Activated CD4-positive, alpha-beta memory T cell treated with anti-CD3 and anti-CD28 coated beads, Interleukin-2, amount 10 ng/mL, durations not matched to agents 7 days and 5 days (primary cell): ENCODE data around the gene PAPSS2. TPM values are rescaled to one million over a fixed set of nuclear protein-coding genes. Genes with fewer than 3 reads are reported as not detected.
"Not testable (repeated sequence)": the region's sequence is repeated elsewhere in the genome, so short reads cannot be mapped to it uniquely, and the experiment has no call there.

ENCODE experiments used
- CTCF ChIA-PET: fragments of 350-600 bp; sonication (Branson Sonifier 250); formaldehyde crosslinking; loops from one replicate; lab custom pipeline; 2021; ENCODE audit warnings: antibody characterized with exemption, inconsistent platforms; lab: Charles Lee
- POLR2A ChIA-PET: fragments of 350-600 bp; sonication (Branson Sonifier 250); formaldehyde crosslinking; loops from one replicate; lab custom pipeline; 2021; ENCODE audit warnings: antibody characterized with exemption; lab: Charles Lee
- DNase-seq: peaks from one replicate; pipeline ENCODE4 v3.0.0-alpha.2; 2020
- H3K27ac Mint-ChIP-seq: one replicate; pipeline ENCODE4 v1.8.0; 2021; ENCODE audit warnings: mild to moderate bottlenecking, mixed read lengths
- H3K27me3 Mint-ChIP-seq: one replicate; pipeline ENCODE4 v1.8.0; 2021; ENCODE audit warnings: mixed read lengths
- H3K36me3 Mint-ChIP-seq: one replicate; pipeline ENCODE4 v1.8.0; 2021; ENCODE audit warnings: low read depth, mixed read lengths
- H3K4me1 Mint-ChIP-seq: one replicate; pipeline ENCODE4 v1.8.0; 2021; ENCODE audit warnings: mixed read lengths
- H3K4me3 Mint-ChIP-seq: one replicate; pipeline ENCODE4 v1.8.0; 2021; ENCODE audit warnings: mild to moderate bottlenecking, mixed read lengths
- H3K9me3 Mint-ChIP-seq: one replicate; pipeline ENCODE4 v1.8.0; 2021; ENCODE audit warnings: mixed read lengths
- total RNA-seq, 2 experiments: library from RNA; stranded (reverse); gene quantifications; one replicate each; pipeline ENCODE4 v1.2.3, GENCODE V29; 2021

PAPSS2 gene
- total RNA-seq, 2 experiments from 2014 or later, result 0.13 TPM; not detected in 1

- H3K27ac Mint-ChIP-seq, result no peak overlapping the region
- H3K4me3 Mint-ChIP-seq, result no peak overlapping the region
- no peaks in the 10 kb centered on the region for H3K36me3 Mint-ChIP-seq
- no peaks in the 10 kb centered on the region for H3K9me3 Mint-ChIP-seq
- H3K27me3 Mint-ChIP-seq, result peaks cover 7% of the 10 kb centered on the region
- H3K4me1 Mint-ChIP-seq, result peaks cover 6% of the 10 kb centered on the region
- no peak for DNase-seq
- POLR2A ChIA-PET, result no interaction called here
- CTCF ChIA-PET, result interaction anchor here (1.0 kb wide), 1 partner anchor 688 kb away, joined by 5 read pairs; no protein-coding TSS in a partner anchor
Observed at GRCh38 chr10:87626422-87626892, 33.2 kb upstream of the PAPSS2 start.

DNA sequence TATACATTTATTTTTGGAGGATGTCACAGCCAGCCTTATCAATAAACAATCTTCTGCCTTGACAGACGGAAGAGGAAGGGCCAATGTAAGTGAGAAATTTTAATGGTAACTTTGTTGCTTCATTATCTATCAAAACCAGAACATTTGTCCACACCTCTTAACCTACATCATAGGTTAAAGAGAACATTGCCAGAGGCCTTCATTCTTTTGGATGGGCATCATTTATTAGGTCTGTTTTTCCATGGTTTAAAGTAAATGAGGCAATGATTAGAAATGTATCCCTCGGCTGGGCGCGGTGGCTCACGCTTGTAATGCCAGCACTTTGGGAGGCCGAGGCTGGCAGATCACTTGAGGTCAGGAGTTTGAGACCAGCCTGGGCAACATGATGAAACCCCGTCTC lies 29.5 kb upstream of the PAPSS2 start:
- Mint-ChIP-seq H3K4me1 (no peaks in the 10 kb centered on the region), H3K36me3 (peaks cover 3% of the 10 kb centered on the region), H3K9me3 (peaks cover 10% of the 10 kb centered on the region), H3K27ac (no peak overlapping the region), H3K4me3 (no peak overlapping the region), H3K27me3 (no peaks in the 10 kb centered on the region)
- ChIA-PET POLR2A (no interaction called here), CTCF (no interaction called here)
- DNase-seq, result no peak

GRCh38 chr10:87632454-87632853 lies 27.2 kb upstream of the PAPSS2 start:
- CTCF ChIA-PET, result no interaction called here
- no peak overlapping the region for H3K4me3 Mint-ChIP-seq

GRCh38 chr10:87634311-87634710 lies 25.4 kb upstream of the PAPSS2 start:
- Mint-ChIP-seq H3K4me3 (no peak overlapping the region), H3K4me1 (peaks cover 15% of the 10 kb centered on the region), H3K27me3 (no peaks in the 10 kb centered on the region), H3K36me3 (peaks cover 3% of the 10 kb centered on the region), H3K27ac (no peak overlapping the region), H3K9me3 (peaks cover 10% of the 10 kb centered on the region)
- CTCF ChIA-PET, result no interaction called here
- POLR2A ChIA-PET, result no interaction called here
- no peak for DNase-seq

More at GRCh38 chr10:87632454-87632853, 27.2 kb upstream of the PAPSS2 start:
- POLR2A ChIA-PET, result no interaction called here
- no peak for DNase-seq
- H3K4me1 Mint-ChIP-seq, result peaks cover 15% of the 10 kb centered on the region
- peaks cover 10% of the 10 kb centered on the region for H3K9me3 Mint-ChIP-seq
- peaks cover 3% of the 10 kb centered on the region for H3K36me3 Mint-ChIP-seq
- no peak overlapping the region for H3K27ac Mint-ChIP-seq
- H3K27me3 Mint-ChIP-seq, result no peaks in the 10 kb centered on the region

DNA sequence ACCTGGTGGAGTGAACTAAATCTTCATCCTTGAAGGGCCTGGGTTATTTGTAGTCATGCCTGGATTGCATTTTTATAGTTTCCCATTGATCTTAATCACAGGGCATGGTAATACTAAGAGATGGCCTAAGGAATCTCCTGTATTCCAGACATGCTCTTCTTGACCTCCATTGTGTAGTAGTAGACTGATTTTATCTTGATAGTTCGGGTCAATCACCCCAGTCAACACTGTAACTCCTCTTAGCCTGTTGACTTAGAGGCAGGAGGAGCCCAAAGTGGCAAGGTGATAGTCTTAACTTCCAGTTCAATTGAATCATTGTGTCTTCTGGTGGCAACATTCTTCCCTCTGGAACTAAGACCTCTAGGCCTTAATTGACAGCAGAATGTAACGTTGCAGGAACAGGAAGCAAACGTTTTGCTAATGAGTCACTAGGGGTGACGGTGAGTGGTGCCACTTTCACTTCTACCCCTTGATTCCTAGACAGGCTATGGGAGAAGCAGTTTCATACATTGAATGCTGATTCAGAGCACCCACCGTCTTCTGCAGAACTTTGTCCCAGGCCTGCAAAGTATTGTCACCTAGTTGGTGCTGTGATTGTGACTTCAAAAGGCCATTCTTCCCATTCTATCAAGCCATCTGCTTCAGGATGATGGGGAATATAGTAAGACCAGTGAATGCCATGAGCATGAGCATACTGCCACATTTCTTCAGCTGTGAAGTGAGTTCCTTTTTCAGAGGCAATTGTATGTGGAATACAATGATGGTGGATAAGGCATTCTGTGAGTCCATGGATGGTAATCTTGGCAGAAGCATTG lies 24.0 kb upstream of the PAPSS2 start:
- ChIA-PET CTCF (interaction anchor here (0.6 kb wide), 1 partner anchor 127 kb away, joined by 8 read pairs; no protein-coding TSS in a partner anchor), POLR2A (no interaction called here)
- Mint-ChIP-seq H3K36me3 (peaks cover 3% of the 10 kb centered on the region), H3K4me1 (peaks cover 15% of the 10 kb centered on the region), H3K27me3 (no peaks in the 10 kb centered on the region), H3K27ac (no peak overlapping the region), H3K9me3 (peaks cover 10% of the 10 kb centered on the region), H3K4me3 (no peak overlapping the region)
- peak; percentile 50 for DNase-seq

- Mint-ChIP-seq H3K36me3 (peaks cover 3% of the 10 kb centered on the region), H3K4me1 (peaks cover 15% of the 10 kb centered on the region), H3K9me3 (peaks cover 10% of the 10 kb centered on the region), H3K4me3 (no peak overlapping the region), H3K27ac (no peak overlapping the region), H3K27me3 (no peaks in the 10 kb centered on the region)
- DNase-seq, result no peak
- POLR2A ChIA-PET, result no interaction called here
- CTCF ChIA-PET, result no interaction called here
Observed at GRCh38 chr10:87636313-87636915, 23.3 kb upstream of the PAPSS2 start.

- CTCF ChIA-PET, result no interaction called here
- Mint-ChIP-seq H3K27me3 (no peaks in the 10 kb centered on the region), H3K9me3 (peaks cover 5% of the 10 kb centered on the region), H3K4me1 (peaks cover 15% of the 10 kb centered on the region), H3K27ac (no peak overlapping the region), H3K4me3 (no peak overlapping the region), H3K36me3 (peaks cover 3% of the 10 kb centered on the region)
- no peak for DNase-seq
- POLR2A ChIA-PET, result no interaction called here
Observed at GRCh38 chr10:87639493-87639892, 20.2 kb upstream of the PAPSS2 start.

DNA sequence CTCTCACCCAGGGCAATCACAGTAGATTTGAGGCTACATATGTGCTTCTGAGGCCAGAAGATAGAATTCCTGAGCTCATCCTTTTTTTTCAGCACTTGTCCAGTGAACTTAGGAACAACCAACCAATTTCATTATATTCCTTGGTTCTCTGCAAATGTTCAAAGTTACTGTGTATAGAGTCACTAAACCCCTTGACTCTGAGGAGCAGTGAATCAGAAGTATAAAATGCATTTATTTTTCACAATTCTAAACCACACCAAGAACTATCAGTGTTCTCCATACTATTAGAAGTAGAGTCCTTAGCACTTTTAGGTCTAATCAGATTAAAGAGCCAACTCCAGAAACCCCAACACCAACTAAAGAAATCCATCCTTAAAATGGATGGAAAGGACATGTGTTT lies 19.6 kb upstream of the PAPSS2 start:
- H3K27me3 Mint-ChIP-seq, result no peaks in the 10 kb centered on the region
- ChIA-PET POLR2A (no interaction called here), CTCF (no interaction called here)
- no peak for DNase-seq
- no peak overlapping the region for H3K4me3 Mint-ChIP-seq
- no peaks in the 10 kb centered on the region for H3K9me3 Mint-ChIP-seq
- H3K4me1 Mint-ChIP-seq, result peaks cover 15% of the 10 kb centered on the region
- no peaks in the 10 kb centered on the region for H3K36me3 Mint-ChIP-seq
- H3K27ac Mint-ChIP-seq, result no peak overlapping the region

- no peak for DNase-seq
- Mint-ChIP-seq H3K9me3 (no peaks in the 10 kb centered on the region), H3K4me3 (no peak overlapping the region), H3K27ac (no peak overlapping the region), H3K27me3 (no peaks in the 10 kb centered on the region), H3K4me1 (no peaks in the 10 kb centered on the region), H3K36me3 (no peaks in the 10 kb centered on the region)
- CTCF ChIA-PET, result no interaction called here
- POLR2A ChIA-PET, result no interaction called here
Observed at GRCh38 chr10:87642486-87642885, 17.2 kb upstream of the PAPSS2 start.

- POLR2A ChIA-PET, result no interaction called here
Observed at GRCh38 chr10:87642988-87643387, 16.7 kb upstream of the PAPSS2 start.

GRCh38 chr10:87643920-87644319 lies 15.8 kb upstream of the PAPSS2 start:
- no peaks in the 10 kb centered on the region for H3K27me3 Mint-ChIP-seq
- no peak overlapping the region for H3K4me3 Mint-ChIP-seq
- no peak overlapping the region for H3K27ac Mint-ChIP-seq
- H3K9me3 Mint-ChIP-seq, result no peaks in the 10 kb centered on the region
- H3K4me1 Mint-ChIP-seq, result no peaks in the 10 kb centered on the region
- H3K36me3 Mint-ChIP-seq, result no peaks in the 10 kb centered on the region
- ChIA-PET POLR2A (no interaction called here), CTCF (no interaction called here)
- no peak for DNase-seq

More at GRCh38 chr10:87642988-87643387, 16.7 kb upstream of the PAPSS2 start:
- Mint-ChIP-seq H3K27me3 (no peaks in the 10 kb centered on the region), H3K4me3 (no peak overlapping the region), H3K9me3 (no peaks in the 10 kb centered on the region), H3K36me3 (no peaks in the 10 kb centered on the region), H3K27ac (no peak overlapping the region), H3K4me1 (no peaks in the 10 kb centered on the region)
- CTCF ChIA-PET, result no interaction called here
- DNase-seq, result no peak

DNA sequence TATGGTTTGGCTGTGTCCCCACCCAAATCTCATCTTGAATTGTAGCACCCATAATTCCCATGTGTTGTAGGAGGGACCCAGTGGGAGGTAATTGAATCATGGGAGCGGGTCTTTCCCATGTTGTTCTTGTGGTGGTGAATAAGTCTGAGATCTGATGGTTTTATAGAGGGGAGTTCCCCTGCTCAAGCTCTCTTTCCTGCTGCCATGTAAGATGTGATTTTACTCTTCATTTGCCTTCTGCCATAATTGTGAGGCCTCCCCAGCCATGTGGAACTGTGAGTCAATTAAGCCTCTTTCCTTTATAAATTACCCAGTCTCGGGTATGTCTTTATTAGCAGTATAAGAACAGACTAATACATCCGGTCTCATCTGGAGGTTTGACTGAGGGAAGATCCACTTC lies 15.2 kb upstream of the PAPSS2 start:
- H3K4me1 Mint-ChIP-seq, CTCF ChIA-PET: not testable (repeated sequence)

GRCh38 chr10:87646192-87646909 lies 13.3 kb upstream of the PAPSS2 start:
- no peak overlapping the region for H3K27ac Mint-ChIP-seq
- H3K27me3 Mint-ChIP-seq, result peaks cover 3% of the 10 kb centered on the region
- POLR2A ChIA-PET, result no interaction called here
- no peaks in the 10 kb centered on the region for H3K36me3 Mint-ChIP-seq
- no peaks in the 10 kb centered on the region for H3K9me3 Mint-ChIP-seq
- no peak for DNase-seq
- H3K4me1 Mint-ChIP-seq, result no peaks in the 10 kb centered on the region
- H3K4me3 Mint-ChIP-seq, result no peak overlapping the region
- CTCF ChIA-PET, result interaction anchor here (0.5 to 1.5 kb wide), 3 partner anchors 8 to 1123 kb away, joined by 3 read pairs; no protein-coding TSS in a partner anchor

More for the DNA sequence above, 15.2 kb upstream of the PAPSS2 start:
- POLR2A ChIA-PET, DNase-seq, H3K27me3 Mint-ChIP-seq, H3K36me3 Mint-ChIP-seq, H3K4me3 Mint-ChIP-seq, H3K9me3 Mint-ChIP-seq, H3K27ac Mint-ChIP-seq: not testable (repeated sequence)
